NCI-H2081 treated with DMSO at 0.1 percent for 48 hours (cell line): Measurements from ENCODE around the gene AP3S1.

Source experiments
- DNase-seq: peaks from one replicate; lab custom pipeline; 2025; lab: John Stamatoyannopoulos, UW

AP3S1 gene

GRCh38 chr5:115825948-115826347 is 15.8 kb upstream of the AP3S1 start:
- DNase-seq = no peak

- no peak for DNase-seq
These were observed 11.8 kb upstream of the AP3S1 start for GRCh38 chr5:115829913-115830312.

- DNase-seq = no peak
These were observed 10.5 kb upstream of the AP3S1 start for GRCh38 chr5:115831163-115831768.

GRCh38 chr5:115835481-115835880 is 6.3 kb upstream of the AP3S1 start:
- DNase-seq = no peak

- no peak for DNase-seq
These were observed 2.7 kb upstream of the AP3S1 start for GRCh38 chr5:115838885-115839518.

- no peak for DNase-seq
These were observed 862 bp upstream of the AP3S1 start for GRCh38 chr5:115840873-115841272.

GRCh38 chr5:115842089-115842935 is 577 bp downstream of the AP3S1 start:
- DNase-seq = no peak

GRCh38 chr5:115842952-115843351 is 1.2 kb downstream of the AP3S1 start:
- no peak for DNase-seq

- no peak for DNase-seq
These were observed 1.9 kb downstream of the AP3S1 start for GRCh38 chr5:115843444-115844130.

- no peak for DNase-seq
These were observed 2.6 kb downstream of the AP3S1 start for GRCh38 chr5:115844321-115844817.

GRCh38 chr5:115847290-115847689 is 5.6 kb downstream of the AP3S1 start:
- no peak for DNase-seq

- DNase-seq = no peak
These were observed 7.6 kb downstream of the AP3S1 start for GRCh38 chr5:115849258-115849798.

- DNase-seq = no peak
These were observed 9.1 kb downstream of the AP3S1 start for GRCh38 chr5:115850744-115851416.

GRCh38 chr5:115854139-115854538 is 12.4 kb downstream of the AP3S1 start:
- no peak for DNase-seq

GRCh38 chr5:115855959-115856358 is 14.2 kb downstream of the AP3S1 start:
- no peak for DNase-seq

- DNase-seq = no peak
These were observed 15.3 kb downstream of the AP3S1 start for GRCh38 chr5:115857057-115857479.

GRCh38 chr5:115857626-115858349 is 16.1 kb downstream of the AP3S1 start:
- DNase-seq = no peak

GRCh38 chr5:115858396-115858795 is 16.7 kb downstream of the AP3S1 start:
- no peak for DNase-seq

- DNase-seq = no peak
These were observed 17.6 kb downstream of the AP3S1 start for GRCh38 chr5:115859378-115859777.

- no peak for DNase-seq
These were observed 27.6 kb downstream of the AP3S1 start for GRCh38 chr5:115869256-115869795.
